Measurements from ENCODE around the gene TMEM167A. TPM values are rescaled to one million over a fixed set of nuclear protein-coding genes. Genes with fewer than 3 reads are reported as not detected.

Gene TMEM167A
- total and polyA plus RNA-seq, 5 donors: 27.9 to 78.0 (median 55.0) TPM

DNA sequence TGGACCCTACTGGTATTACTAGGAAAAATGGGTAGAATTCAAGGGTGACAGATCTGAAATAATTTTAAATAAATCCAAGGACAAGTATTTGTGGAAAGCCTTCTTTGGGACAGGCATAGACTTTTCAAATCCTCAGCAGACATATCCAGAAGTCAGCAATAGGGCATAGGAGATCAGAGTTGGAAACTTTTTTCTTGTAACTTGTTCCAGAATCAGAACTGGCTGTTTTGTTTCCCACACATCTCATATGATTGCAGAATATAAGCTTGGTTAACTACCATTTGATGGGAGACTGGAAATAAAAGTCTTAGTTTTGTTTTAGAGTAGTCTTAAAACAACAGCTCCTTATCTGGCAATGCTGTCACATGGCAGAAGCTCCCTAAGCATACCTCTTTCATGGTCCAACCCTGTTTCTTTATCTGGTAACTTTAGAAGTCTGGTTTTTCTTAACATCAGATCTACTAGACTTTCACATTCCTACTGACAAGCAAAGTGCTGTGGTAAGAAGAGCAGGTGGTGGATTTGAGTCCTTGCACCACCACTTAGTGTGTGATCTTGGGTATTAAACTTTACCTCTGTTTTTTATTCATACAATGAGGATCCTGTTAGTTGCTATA lies 25.3 kb upstream of the TMEM167A start:
- Histone ChIP-seq H3K9me3 (ENCODE audit: control insufficient read depth, low read length) (no peaks in the 10 kb centered on the region), H3K27me3 (ENCODE audit: control insufficient read depth, insufficient read depth) (no peaks in the 10 kb centered on the region), H3K4me3 (ENCODE audit: low read length) (no peak overlapping the region), H3K4me1 (ENCODE audit: control insufficient read depth, insufficient read depth, low read length) (peaks cover 3% of the 10 kb centered on the region), H3K27ac (ENCODE audit: low read length) (no peak overlapping the region)
- ATAC-seq (no peak), DNase-seq (no peak)
- intact Hi-C loops (cut with DNase I): no loop called here

DNA sequence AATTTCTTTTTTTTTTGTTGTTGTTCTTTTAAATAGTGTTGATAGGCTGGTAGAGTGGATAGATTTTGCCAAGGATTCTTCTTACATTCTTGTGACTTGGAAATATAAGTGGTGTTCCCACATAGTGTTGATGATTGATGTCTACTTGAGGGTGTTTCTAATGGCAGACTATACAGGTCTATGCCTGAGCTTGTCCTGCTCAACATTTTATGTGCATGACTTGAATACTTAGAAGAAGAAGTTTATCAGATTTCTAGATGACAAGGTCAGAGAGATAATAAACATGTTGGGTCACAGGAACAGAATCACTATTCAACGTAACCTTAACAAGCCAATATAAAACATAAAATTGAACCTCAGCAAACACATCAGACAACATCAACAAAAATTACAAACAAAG lies 24.3 kb upstream of the TMEM167A start:
- intact Hi-C loops (cut with DNase I): no loop called here
- Histone ChIP-seq H3K4me3 (ENCODE audit: low read length) (no peak overlapping the region), H3K9me3 (ENCODE audit: control insufficient read depth, low read length) (no peaks in the 10 kb centered on the region), H3K4me1 (ENCODE audit: control insufficient read depth, insufficient read depth, low read length) (peaks cover 3% of the 10 kb centered on the region), H3K27me3 (ENCODE audit: control insufficient read depth, insufficient read depth) (no peaks in the 10 kb centered on the region), H3K27ac (ENCODE audit: low read length) (no peak overlapping the region)
- ATAC-seq (no peak), DNase-seq (no peak)
- 84% methylated on average over 1 of the region's 1 CpG for WGBS

DNA sequence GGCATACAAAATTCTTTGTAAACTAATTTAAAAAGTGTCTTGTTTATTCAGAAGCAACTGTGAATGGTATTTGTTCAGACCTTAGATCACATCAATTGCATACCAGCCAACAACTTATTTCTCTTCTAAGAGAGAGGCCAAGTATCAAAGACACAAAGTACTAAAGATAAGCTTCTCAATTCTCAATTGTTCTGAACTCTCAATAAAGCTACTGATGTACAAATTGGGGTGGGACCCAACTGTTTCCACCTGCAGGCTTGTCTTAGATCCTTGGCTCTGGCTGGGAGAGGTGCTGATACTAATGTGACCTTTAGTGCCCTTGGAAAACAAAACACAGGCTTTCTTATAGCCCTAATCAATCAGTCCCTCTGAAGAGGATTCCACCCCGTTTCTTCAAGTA lies 22.3 kb upstream of the TMEM167A start:
- H3K9me3 ChIP-seq (ENCODE audit: control insufficient read depth, low read length): no peaks in the 10 kb centered on the region
- no peak overlapping the region for H3K4me3 ChIP-seq (ENCODE audit: low read length)
- no peaks in the 10 kb centered on the region for H3K27me3 ChIP-seq (ENCODE audit: control insufficient read depth, insufficient read depth)
- WGBS: 63% methylated on average over 1 of the region's 1 CpG
- peaks cover 6% of the 10 kb centered on the region for H3K4me1 ChIP-seq (ENCODE audit: control insufficient read depth, insufficient read depth, low read length)
- ATAC-seq (peak in 1 of 2 donors; percentile 24), DNase-seq (no peak)
- H3K27ac ChIP-seq (ENCODE audit: low read length): no peak overlapping the region
- intact Hi-C loops (cut with DNase I): no loop called here

DNA sequence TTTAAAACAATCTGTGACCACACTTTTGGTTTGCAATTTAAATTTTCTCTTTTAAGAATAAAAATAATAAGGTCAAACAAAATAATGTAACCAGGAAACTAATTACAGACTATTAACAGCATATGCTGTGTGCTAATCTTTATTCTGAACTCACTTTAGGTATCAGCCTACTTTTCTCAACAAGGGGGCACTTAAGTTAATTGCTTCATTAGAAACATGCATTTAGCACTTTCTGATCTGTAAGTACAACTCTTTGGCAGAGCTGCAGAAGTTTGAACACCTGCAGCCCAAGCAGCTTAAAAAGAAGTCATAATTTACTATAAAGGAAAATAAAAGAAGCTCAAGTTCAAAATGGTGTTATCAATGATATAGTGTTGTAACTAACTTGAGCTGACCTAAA lies 21.8 kb upstream of the TMEM167A start:
- Histone ChIP-seq H3K9me3 (ENCODE audit: control insufficient read depth, low read length) (no peaks in the 10 kb centered on the region), H3K27ac (ENCODE audit: low read length) (no peak overlapping the region), H3K4me1 (ENCODE audit: control insufficient read depth, insufficient read depth, low read length) (peaks cover 6% of the 10 kb centered on the region), H3K27me3 (ENCODE audit: control insufficient read depth, insufficient read depth) (no peaks in the 10 kb centered on the region), H3K4me3 (ENCODE audit: low read length) (no peak overlapping the region)
- no peak for ATAC-seq
- DNase-seq: no peak
- intact Hi-C loops (cut with DNase I): no loop called here

DNA sequence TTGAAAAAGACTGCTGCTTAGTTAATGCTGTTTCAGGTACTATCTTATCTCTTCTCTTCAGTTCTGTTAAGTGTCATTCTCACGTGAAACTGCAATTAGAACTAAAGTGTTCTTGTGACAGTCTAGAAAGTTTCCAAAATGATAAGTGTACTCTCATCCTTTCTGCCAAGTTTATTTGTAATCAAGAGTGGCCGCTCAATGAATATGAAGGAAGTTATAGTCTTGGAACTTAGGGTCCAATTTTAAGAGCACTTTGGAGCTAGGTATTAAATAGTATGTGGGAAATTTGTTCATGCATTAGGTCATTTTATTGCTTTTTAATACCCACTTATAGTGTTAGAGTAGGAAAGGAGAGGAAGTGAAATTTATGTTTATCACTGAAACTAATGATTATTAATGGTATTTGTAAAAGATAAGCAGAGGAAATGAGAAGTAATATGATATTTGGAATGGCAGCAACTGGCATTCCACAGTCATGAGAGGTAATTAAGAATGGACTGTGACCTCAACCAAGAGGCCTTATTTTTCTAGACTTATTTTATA lies 20.6 kb upstream of the TMEM167A start:
- no peaks in the 10 kb centered on the region for H3K9me3 ChIP-seq (ENCODE audit: control insufficient read depth, low read length)
- H3K4me1 ChIP-seq (ENCODE audit: control insufficient read depth, insufficient read depth, low read length): peaks cover 6% of the 10 kb centered on the region
- ATAC-seq (peak; percentile 60), DNase-seq (no peak)
- no peak overlapping the region for H3K4me3 ChIP-seq (ENCODE audit: low read length)
- H3K27ac ChIP-seq (ENCODE audit: low read length): no peak overlapping the region
- H3K27me3 ChIP-seq (ENCODE audit: control insufficient read depth, insufficient read depth): no peaks in the 10 kb centered on the region
- intact Hi-C loops (cut with DNase I): no loop called here
- 32% methylated on average over 2 of the region's 2 CpGs for WGBS

DNA sequence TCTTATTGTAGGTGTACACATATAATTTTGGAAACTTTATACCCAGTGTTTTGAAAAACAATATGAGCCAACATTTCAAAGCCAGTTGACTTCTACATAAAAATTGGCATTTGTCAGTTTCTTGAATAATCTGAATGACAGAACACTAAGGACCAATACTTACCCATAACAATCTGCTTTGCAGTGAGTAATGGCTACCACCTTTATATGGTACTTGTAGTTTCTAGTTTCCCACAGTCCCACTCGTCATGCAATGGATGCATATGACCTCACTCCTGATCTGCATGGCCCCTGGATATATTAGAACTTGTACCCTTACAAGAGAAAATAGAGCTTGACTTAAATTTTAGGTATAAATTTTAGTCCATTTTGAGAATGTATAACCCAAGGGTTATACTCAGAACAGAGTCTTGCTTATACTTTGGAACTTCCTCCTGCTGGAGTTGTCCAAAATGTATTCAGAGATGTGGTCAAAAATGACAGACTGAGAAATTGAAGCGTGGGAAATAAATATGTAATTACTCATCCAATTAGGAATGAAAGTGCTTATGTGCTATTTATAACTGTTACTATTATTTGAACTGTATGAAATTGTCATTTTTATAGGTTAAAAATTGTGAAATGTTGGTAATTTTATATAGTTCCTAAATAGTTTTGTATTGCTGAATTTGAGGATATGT lies 19.6 kb upstream of the TMEM167A start:
- ATAC-seq (no peak), DNase-seq (no peak)
- intact Hi-C loops (cut with DNase I): no loop called here
- no peak overlapping the region for H3K4me3 ChIP-seq (ENCODE audit: low read length)
- H3K27ac ChIP-seq (ENCODE audit: low read length): no peak overlapping the region
- H3K4me1 ChIP-seq (ENCODE audit: control insufficient read depth, insufficient read depth, low read length): peaks cover 6% of the 10 kb centered on the region
- no peaks in the 10 kb centered on the region for H3K27me3 ChIP-seq (ENCODE audit: control insufficient read depth, insufficient read depth)
- 78% methylated on average over 2 of the region's 2 CpGs for WGBS
- no peaks in the 10 kb centered on the region for H3K9me3 ChIP-seq (ENCODE audit: control insufficient read depth, low read length)

DNA sequence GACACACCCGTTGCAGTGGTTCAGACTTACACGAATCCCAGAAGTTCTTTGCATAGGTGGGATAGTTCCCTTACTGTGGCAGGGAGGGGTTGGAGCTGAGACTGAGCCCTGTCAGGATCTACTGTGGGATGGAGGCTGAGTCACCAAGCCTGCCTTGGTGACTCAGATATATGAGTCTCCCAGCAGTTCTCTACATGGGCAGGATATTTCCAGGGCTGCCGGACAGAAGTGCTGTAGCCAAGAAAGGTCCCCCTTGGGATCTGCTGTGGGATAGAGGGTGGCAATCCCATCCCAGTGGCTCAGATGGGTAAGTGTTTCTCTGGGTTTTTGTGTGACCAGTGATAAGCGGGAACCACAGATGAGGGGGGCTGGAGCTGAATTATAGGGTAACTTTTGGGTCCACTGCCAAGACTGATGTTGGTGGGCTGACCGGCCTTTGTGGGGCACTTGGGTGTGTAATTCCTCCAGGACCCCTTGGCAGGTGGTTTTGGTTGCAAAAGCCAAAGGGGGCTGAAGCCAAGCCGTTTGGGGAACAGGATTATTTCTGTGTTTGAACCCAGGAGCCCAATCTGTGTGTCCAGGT lies 18.9 kb upstream of the TMEM167A start:
- H3K4me3 ChIP-seq (ENCODE audit: low read length): no peak overlapping the region
- H3K27ac ChIP-seq (ENCODE audit: low read length): no peak overlapping the region
- DNase-seq: peak in 1 of 3 donors; percentile 18
- WGBS: 80% methylated on average over 6 of the region's 6 CpGs
- peak; percentile 36 to 88 for ATAC-seq
- H3K4me1 ChIP-seq (ENCODE audit: control insufficient read depth, insufficient read depth, low read length): peaks cover 6% of the 10 kb centered on the region
- H3K9me3 ChIP-seq (ENCODE audit: control insufficient read depth, low read length): no peaks in the 10 kb centered on the region
- no peaks in the 10 kb centered on the region for H3K27me3 ChIP-seq (ENCODE audit: control insufficient read depth, insufficient read depth)
- intact Hi-C loops (cut with DNase I): no loop called here

DNA sequence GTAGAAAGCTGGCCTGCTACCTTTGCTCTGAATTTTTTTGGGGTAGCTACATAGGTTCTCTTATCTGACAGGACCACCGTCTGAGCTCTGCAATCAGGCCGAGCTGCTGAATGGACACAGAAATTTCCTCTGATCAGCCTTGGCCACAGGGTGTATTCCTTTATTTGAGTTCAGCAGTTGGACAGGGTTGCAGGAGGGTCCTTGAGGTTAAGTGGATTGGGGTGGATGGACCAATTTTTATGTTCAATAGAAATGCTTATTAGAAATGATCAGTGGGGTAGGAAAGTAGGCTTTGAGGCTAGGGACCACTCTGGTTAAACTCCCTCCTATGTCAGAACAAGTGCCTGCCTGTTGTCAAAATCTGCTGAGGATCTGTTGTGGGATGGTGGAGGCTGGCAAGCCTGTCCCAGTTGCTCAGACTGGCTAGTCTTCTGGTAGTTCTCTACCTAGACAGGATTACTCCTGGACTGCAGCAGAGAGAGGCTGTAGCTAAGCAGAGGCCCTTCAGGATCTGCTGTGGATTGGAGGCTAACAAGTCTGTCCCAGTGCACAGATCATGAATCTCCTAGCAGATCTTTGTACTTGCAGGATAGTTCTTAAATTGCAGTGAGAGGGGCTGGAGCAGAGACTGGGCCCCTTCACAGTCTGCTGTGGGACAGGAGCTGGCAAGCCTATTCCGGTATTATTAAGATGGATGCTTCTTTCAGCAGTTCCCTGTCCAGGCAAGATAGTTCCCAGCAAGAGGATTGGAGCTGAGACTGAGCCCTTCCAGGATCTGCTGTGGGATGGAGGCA lies 18.2 kb upstream of the TMEM167A start:
- 83% methylated on average over 3 of the region's 3 CpGs for WGBS
- intact Hi-C loops (cut with DNase I): no loop called here
- Histone ChIP-seq H3K27me3 (ENCODE audit: control insufficient read depth, insufficient read depth) (no peaks in the 10 kb centered on the region), H3K27ac (ENCODE audit: low read length) (no peak overlapping the region), H3K9me3 (ENCODE audit: control insufficient read depth, low read length) (no peaks in the 10 kb centered on the region), H3K4me1 (ENCODE audit: control insufficient read depth, insufficient read depth, low read length) (peaks cover 6% of the 10 kb centered on the region), H3K4me3 (ENCODE audit: low read length) (no peak overlapping the region)
- no peak for DNase-seq
- ATAC-seq: no peak

DNA sequence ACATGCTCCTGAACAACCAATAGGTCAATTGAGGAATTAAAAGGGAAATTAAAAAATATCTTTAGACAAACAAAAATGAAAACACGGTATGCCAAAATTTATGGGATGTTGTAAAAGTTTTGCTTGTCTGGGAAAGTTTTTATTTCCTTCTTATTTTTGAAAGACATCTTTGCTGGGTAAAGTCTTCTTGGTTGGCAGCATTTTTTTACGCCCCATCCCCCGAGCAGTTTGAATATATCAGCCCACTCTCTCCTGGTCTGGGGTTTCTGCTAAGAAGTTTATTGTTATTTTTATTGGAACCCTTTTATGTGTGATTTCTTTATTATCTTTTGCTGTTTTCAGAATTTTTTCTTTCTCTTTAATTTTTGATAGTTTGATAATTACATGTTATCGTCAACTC lies 16.5 kb upstream of the TMEM167A start:
- intact Hi-C loops (cut with DNase I): no loop called here
- DNase-seq (no peak), ATAC-seq (no peak)
- H3K4me3 ChIP-seq (ENCODE audit: low read length): no peak overlapping the region
- peaks cover 3% of the 10 kb centered on the region for H3K4me1 ChIP-seq (ENCODE audit: control insufficient read depth, insufficient read depth, low read length)
- WGBS: over 99% methylated on average over 4 of the region's 4 CpGs
- no peaks in the 10 kb centered on the region for H3K9me3 ChIP-seq (ENCODE audit: control insufficient read depth, low read length)
- H3K27me3 ChIP-seq (ENCODE audit: control insufficient read depth, insufficient read depth): no peaks in the 10 kb centered on the region
- no peak overlapping the region for H3K27ac ChIP-seq (ENCODE audit: low read length)

DNA sequence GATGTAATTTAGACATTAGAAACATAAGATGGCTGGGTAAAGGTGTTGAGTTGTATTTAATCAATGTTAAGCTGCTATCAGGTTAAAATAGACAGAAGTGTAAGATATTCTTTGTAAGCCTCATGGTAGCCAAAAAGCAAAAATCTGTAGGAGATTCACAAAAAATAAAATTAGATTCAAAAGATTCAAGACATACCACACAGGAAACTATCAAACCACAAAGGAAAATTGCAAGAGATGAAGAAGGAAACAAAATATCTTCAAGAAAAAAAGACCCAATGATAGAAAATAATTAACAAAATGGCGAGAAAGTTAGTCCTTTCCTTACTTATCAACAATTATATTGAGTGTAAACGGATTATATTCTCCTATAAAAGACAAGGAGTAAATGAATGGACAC lies 15.4 kb upstream of the TMEM167A start:
- ATAC-seq: no peak
- intact Hi-C loops (cut with DNase I): no loop called here

DNA sequence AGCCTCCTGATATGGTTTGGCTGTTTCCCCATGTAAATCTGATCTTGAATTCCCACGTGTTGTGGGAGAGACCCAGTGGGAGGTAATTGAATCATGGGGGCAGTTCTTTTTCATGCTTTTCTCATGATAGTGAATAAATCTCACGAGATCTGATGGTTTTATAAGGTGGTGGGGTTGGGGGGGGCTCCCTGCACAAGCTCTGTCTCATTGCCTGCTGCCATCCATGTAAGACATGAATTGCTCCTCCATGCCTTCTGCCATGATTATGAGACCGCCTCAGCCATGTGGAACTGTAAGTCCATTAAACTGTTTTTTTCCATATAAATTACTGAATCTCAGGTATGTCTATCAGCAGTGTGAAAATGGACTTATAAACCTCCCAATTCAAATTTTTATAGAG lies 13.0 kb upstream of the TMEM167A start:
- no peaks in the 10 kb centered on the region for H3K27me3 ChIP-seq (ENCODE audit: control insufficient read depth, insufficient read depth)
- H3K4me1 ChIP-seq (ENCODE audit: control insufficient read depth, insufficient read depth, low read length): no peaks in the 10 kb centered on the region
- H3K27ac ChIP-seq (ENCODE audit: low read length): no peak overlapping the region
- DNase-seq (no peak), ATAC-seq (no peak)
- 95% methylated on average over 3 of the region's 3 CpGs for WGBS
- H3K9me3 ChIP-seq (ENCODE audit: control insufficient read depth, low read length): no peaks in the 10 kb centered on the region
- intact Hi-C loops (cut with DNase I): no loop called here
- H3K4me3 ChIP-seq (ENCODE audit: low read length): no peak overlapping the region

More for the DNA sequence above, 15.4 kb upstream of the TMEM167A start:
- Histone ChIP-seq H3K27ac (ENCODE audit: low read length) (no peak overlapping the region), H3K27me3 (ENCODE audit: control insufficient read depth, insufficient read depth) (no peaks in the 10 kb centered on the region), H3K4me3 (ENCODE audit: low read length) (no peak overlapping the region), H3K9me3 (ENCODE audit: control insufficient read depth, low read length) (no peaks in the 10 kb centered on the region), H3K4me1 (ENCODE audit: control insufficient read depth, insufficient read depth, low read length) (peaks cover 3% of the 10 kb centered on the region)
- 91% methylated on average over 2 of the region's 2 CpGs for WGBS
- DNase-seq: no peak
